ENCODE results near the gene TRIM54. TPM values are rescaled to one million over a fixed set of nuclear protein-coding genes. Genes with fewer than 3 reads are reported as not detected.

TRIM54 gene
- total RNA-seq, result under 1 TPM in 1 of 2 donors, not detected in 1; 0.26 TPM

- Histone ChIP-seq H3K4me3 (no peak within 1 kb of the TSS), H3K4me1 (no peaks in the 10 kb centered on the region), H3K27me3 (peaks cover 0 to 4% of the 10 kb centered on the region in 2 donors), H3K27ac (no peak within 1 kb of the TSS), H3K36me3 (replicated peaks in 1 of 2; ENCODE audit: insufficient read depth in 1 of 2, low read depth in 2 of 2) (no peaks in the 10 kb centered on the region), H3K9me3 (no peaks in the 10 kb centered on the region)
- no peak for DNase-seq
- TF ChIP-seq POLR2A (IDR thresholded peaks at IDR 0.05) (no peak), CTCF (IDR thresholded peaks at IDR 0.05) (no peak)
- intact Hi-C loops (cut with DNase I), result loop anchor here (5.0 kb wide), 1 partner anchor 180 kb away; no protein-coding TSS in a partner anchor
- no peak for ATAC-seq
- 54 to 68% methylated on average over 3 to 5 of the region's 5 CpGs for WGBS, 2 donors
Measured at GRCh38 chr2:27281855-27282559, at the start of gene TRIM54. Gene TRIM54, plus strand, starts transcription at chr2:27282429. Its CDS starts 303 bp downstream, at chr2:27282732.

- intact Hi-C loops (cut with DNase I), result no loop called here
- Histone ChIP-seq H3K4me1 (no peaks in the 10 kb centered on the region), H3K27me3 (no peaks in the 10 kb centered on the region), H3K4me3 (no peak overlapping the region), H3K27ac (no peak overlapping the region), H3K36me3 (replicated peaks in 1 of 2; ENCODE audit: insufficient read depth in 1 of 2, low read depth in 2 of 2) (peaks cover 14 to 42% of the 10 kb centered on the region in 2 donors), H3K9me3 (no peaks in the 10 kb centered on the region)
- no peak for DNase-seq
- no peak for ATAC-seq
- TF ChIP-seq CTCF (IDR thresholded peaks at IDR 0.05), result no peak
- TF ChIP-seq POLR2A (IDR thresholded peaks at IDR 0.05), result no peak
- 89 to 100% methylated on average over 6 to 13 of the region's 14 CpGs for WGBS, 2 donors
Measured at GRCh38 chr2:27233341-27233740, 48.9 kb upstream of the TRIM54 start.

GRCh38 chr2:27236136-27236535, 46.1 kb upstream of the TRIM54 start:
- H3K27me3 ChIP-seq, result no peaks in the 10 kb centered on the region
- no peak for DNase-seq
- H3K4me3 ChIP-seq, result no peak overlapping the region
- no peak overlapping the region for H3K27ac ChIP-seq
- peaks cover 21 to 58% of the 10 kb centered on the region in 2 donors for H3K36me3 ChIP-seq (replicated peaks in 1 of 2; ENCODE audit: insufficient read depth in 1 of 2, low read depth in 2 of 2)
- intact Hi-C loops (cut with DNase I), result no loop called here
- 87 to 90% methylated on average over 9 to 12 of the region's 12 CpGs for WGBS, 2 donors
- H3K9me3 ChIP-seq, result no peaks in the 10 kb centered on the region
- H3K4me1 ChIP-seq, result no peaks in the 10 kb centered on the region
- no peak for ATAC-seq
- TF ChIP-seq POLR2A (IDR thresholded peaks at IDR 0.05) (no peak), CTCF (IDR thresholded peaks at IDR 0.05) (no peak)

GRCh38 chr2:27236626-27237025, 45.6 kb upstream of the TRIM54 start:
- DNase-seq (no peak), ATAC-seq (no peak)
- H3K27ac ChIP-seq, result no peak overlapping the region
- H3K36me3 ChIP-seq (replicated peaks in 1 of 2; ENCODE audit: insufficient read depth in 1 of 2, low read depth in 2 of 2), result peaks cover 21 to 57% of the 10 kb centered on the region in 2 donors
- no peak for TF ChIP-seq POLR2A (IDR thresholded peaks at IDR 0.05)
- no peak for TF ChIP-seq CTCF (IDR thresholded peaks at IDR 0.05)
- intact Hi-C loops (cut with DNase I), result no loop called here
- WGBS, 2 donors, result 88 to 91% methylated on average over 3 of the region's 3 CpGs
- no peaks in the 10 kb centered on the region for H3K27me3 ChIP-seq
- H3K4me3 ChIP-seq, result no peak overlapping the region
- H3K9me3 ChIP-seq, result no peaks in the 10 kb centered on the region
- no peaks in the 10 kb centered on the region for H3K4me1 ChIP-seq
